Measurements from ENCODE around the gene MRPL52.
"Not testable (repeated sequence)": the region's sequence is repeated elsewhere in the genome, so short reads cannot be mapped to it uniquely, and the experiment has no call there.

- TF ChIP-seq, protein P1, sequence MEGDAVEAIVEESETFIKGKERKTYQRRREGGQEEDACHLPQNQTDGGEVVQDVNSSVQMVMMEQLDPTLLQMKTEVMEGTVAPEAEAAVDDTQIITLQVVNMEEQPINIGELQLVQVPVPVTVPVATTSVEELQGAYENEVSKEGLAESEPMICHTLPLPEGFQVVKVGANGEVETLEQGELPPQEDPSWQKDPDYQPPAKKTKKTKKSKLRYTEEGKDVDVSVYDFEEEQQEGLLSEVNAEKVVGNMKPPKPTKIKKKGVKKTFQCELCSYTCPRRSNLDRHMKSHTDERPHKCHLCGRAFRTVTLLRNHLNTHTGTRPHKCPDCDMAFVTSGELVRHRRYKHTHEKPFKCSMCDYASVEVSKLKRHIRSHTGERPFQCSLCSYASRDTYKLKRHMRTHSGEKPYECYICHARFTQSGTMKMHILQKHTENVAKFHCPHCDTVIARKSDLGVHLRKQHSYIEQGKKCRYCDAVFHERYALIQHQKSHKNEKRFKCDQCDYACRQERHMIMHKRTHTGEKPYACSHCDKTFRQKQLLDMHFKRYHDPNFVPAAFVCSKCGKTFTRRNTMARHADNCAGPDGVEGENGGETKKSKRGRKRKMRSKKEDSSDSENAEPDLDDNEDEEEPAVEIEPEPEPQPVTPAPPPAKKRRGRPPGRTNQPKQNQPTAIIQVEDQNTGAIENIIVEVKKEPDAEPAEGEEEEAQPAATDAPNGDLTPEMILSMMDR (IDR thresholded peaks at IDR 0.05), result not testable (repeated sequence)
- TF ChIP-seq POLR2A (IDR thresholded peaks at IDR 0.05), result not testable (repeated sequence)
These were observed 519 bp upstream of the MRPL52 start for GRCh38 chr14:22829076-22829660.

Measured in heart left ventricle (tissue), 13 donors.